Measurements from ENCODE around the gene FECH.

DNA sequence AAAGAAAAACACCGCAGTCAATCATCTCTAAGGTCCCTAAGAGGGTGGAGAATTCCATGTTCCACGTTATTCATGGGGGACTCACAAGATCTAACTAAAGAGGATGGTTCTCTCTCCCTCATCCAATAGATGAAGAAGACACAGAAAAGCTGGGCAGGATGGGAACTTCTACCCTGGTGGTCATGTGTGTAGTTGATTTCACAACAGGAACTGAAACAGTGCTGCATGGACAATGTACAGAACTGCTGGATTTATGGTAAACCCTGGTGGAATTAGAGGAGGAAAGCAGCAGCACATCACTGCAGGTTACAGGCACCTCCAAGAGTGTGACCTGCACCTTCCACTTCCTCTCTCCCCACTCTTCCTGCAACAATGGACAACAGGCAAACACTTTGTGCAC is 31.4 kb downstream of the FECH start:
- TF ChIP-seq, protein P1, sequence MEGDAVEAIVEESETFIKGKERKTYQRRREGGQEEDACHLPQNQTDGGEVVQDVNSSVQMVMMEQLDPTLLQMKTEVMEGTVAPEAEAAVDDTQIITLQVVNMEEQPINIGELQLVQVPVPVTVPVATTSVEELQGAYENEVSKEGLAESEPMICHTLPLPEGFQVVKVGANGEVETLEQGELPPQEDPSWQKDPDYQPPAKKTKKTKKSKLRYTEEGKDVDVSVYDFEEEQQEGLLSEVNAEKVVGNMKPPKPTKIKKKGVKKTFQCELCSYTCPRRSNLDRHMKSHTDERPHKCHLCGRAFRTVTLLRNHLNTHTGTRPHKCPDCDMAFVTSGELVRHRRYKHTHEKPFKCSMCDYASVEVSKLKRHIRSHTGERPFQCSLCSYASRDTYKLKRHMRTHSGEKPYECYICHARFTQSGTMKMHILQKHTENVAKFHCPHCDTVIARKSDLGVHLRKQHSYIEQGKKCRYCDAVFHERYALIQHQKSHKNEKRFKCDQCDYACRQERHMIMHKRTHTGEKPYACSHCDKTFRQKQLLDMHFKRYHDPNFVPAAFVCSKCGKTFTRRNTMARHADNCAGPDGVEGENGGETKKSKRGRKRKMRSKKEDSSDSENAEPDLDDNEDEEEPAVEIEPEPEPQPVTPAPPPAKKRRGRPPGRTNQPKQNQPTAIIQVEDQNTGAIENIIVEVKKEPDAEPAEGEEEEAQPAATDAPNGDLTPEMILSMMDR (IDR thresholded peaks at IDR 0.05 in 8 of 11, conservative IDR thresholded peaks at IDR 0.05 in 3 of 11): no peak
- TF ChIP-seq POLR2A (IDR thresholded peaks at IDR 0.05): no peak

All from spleen (tissue), 7 donors.